Measurements from ENCODE around the gene UNC93B1. TPM values are rescaled to one million over a fixed set of nuclear protein-coding genes. Genes with fewer than 3 reads are reported as not detected.

Gene UNC93B1
- total RNA-seq, 1 donor from 2014 or later: 79.5 TPM

DNA sequence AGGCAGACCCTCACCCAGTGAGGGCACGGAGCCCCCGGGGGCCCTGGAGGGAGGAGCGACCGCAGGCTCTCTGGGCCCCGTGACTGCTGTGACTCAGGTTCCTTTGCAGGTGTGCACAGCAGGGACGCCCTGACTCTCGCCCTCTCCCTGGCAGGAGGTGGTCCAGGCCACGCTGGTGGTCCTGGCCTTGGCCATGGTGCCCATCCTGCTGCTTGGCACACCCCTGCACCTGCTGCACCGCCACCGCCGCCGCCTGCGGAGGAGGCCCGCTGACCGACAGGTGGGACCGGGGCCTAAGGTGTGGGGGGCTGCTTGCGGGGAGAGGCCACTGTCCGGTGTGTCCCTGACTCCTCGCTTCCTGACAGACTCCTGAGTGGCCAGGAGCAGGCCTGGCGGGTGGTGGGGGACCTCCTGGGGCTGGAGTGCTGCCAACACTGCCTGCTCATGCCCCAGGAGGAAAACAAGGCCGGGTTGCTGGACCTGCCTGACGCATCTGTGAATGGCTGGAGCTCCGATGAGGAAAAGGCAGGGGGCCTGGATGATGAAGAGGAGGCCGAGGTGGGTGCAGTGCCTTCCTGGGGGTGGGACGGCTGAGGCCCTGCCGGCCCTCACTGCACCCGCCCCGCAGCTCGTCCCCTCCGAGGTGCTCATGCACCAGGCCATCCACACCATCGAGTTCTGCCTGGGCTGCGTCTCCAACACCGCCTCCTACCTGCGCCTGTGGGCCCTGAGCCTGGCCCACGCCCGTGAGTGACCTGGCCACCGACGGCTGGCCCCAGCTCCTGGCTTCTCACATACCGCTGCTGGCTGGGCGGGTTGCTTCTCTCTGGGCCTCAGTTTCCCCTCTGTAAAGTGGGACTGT lies 45.8 kb upstream of the UNC93B1 start:
- H3K36me3 ChIP-seq: peaks cover 63% of the 10 kb centered on the region
- no peaks in the 10 kb centered on the region for H3K4me1 ChIP-seq
- H3K27ac ChIP-seq: no peak overlapping the region
- intact Hi-C loops (cut with DNase I): no loop called here
- H3K9me3 ChIP-seq: no peaks in the 10 kb centered on the region
- no peak for DNase-seq
- no peaks in the 10 kb centered on the region for H3K27me3 ChIP-seq
- TF ChIP-seq, protein P1, sequence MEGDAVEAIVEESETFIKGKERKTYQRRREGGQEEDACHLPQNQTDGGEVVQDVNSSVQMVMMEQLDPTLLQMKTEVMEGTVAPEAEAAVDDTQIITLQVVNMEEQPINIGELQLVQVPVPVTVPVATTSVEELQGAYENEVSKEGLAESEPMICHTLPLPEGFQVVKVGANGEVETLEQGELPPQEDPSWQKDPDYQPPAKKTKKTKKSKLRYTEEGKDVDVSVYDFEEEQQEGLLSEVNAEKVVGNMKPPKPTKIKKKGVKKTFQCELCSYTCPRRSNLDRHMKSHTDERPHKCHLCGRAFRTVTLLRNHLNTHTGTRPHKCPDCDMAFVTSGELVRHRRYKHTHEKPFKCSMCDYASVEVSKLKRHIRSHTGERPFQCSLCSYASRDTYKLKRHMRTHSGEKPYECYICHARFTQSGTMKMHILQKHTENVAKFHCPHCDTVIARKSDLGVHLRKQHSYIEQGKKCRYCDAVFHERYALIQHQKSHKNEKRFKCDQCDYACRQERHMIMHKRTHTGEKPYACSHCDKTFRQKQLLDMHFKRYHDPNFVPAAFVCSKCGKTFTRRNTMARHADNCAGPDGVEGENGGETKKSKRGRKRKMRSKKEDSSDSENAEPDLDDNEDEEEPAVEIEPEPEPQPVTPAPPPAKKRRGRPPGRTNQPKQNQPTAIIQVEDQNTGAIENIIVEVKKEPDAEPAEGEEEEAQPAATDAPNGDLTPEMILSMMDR (IDR thresholded peaks at IDR 0.05): no peak
- H3K4me3 ChIP-seq: no peak overlapping the region
- no peak for ATAC-seq

DNA sequence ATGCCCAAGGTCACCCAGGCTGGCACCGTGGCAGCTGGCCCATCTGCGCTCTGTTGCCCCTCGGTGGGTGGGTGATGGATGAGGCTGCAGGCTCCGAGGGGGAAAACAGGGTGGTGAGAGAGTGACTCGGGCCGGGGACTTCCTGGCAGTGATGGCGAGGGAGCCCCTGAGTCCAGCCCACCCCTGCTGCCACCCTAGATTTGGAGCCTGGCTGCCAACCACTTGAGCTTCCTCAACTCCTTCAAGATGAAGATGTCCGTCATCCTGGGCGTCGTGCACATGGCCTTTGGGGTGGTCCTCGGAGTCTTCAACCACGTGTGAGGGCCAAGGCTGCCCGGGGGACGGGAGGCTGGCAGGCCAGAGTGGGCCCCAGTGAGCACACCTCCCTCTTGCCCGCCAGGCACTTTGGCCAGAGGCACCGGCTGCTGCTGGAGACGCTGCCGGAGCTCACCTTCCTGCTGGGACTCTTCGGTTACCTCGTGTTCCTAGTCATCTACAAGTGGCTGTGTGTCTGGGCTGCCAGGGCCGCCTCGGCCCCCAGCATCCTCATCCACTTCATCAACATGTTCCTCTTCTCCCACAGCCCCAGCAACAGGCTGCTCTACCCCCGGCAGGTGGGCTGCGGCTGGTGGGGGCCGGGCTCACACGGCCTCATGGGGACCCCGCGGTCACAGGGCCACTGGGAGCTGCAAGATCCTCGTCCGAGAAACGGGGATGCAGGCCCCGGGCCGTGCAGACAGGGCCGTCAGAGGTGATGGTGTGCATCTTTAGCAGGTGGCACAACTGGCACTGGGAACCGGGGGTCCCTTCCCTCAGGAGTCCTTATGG lies 45.0 kb upstream of the UNC93B1 start:
- Histone ChIP-seq H3K4me1 (no peaks in the 10 kb centered on the region), H3K9me3 (no peaks in the 10 kb centered on the region), H3K36me3 (peaks cover 72% of the 10 kb centered on the region), H3K27ac (no peak overlapping the region), H3K27me3 (no peaks in the 10 kb centered on the region), H3K4me3 (no peak overlapping the region)
- ATAC-seq: no peak
- DNase-seq: peak; percentile 62
- TF ChIP-seq, protein P1 (IDR thresholded peaks at IDR 0.05): no peak
- intact Hi-C loops (cut with DNase I): no loop called here

DNA sequence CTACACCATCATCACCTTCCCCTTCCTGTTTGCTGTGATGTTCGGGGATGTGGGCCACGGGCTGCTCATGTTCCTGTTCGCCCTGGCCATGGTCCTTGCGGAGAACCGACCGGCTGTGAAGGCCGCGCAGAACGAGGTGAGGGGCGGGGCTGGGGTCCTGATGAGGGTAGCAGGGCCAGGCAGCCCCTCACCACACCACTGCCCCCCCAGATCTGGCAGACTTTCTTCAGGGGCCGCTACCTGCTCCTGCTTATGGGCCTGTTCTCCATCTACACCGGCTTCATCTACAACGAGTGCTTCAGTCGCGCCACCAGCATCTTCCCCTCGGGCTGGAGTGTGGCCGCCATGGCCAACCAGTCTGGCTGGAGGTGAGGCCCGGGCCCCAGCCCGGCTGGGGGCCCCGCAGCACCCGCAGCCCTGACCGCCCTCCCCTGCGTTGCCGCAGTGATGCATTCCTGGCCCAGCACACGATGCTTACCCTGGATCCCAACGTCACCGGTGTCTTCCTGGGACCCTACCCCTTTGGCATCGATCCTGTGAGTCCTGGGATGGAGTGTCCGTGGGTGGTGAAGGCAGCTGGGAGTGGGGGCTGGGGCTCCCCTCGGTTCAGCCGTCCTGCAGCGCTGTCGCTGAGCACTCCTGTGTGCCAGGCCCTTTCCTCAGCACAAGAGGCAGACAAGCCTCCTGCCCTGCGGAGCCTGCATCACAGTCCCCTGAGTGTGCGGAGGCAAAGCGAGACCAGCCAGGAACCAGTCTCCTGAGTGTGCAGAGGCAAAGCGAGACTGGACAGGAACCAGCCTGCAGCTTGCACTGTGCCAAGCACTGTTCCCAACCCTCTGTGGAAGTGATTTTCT lies 43.8 kb upstream of the UNC93B1 start:
- Histone ChIP-seq H3K36me3 (peaks cover 78% of the 10 kb centered on the region), H3K27me3 (no peaks in the 10 kb centered on the region), H3K9me3 (no peaks in the 10 kb centered on the region), H3K27ac (no peak overlapping the region), H3K4me3 (no peak overlapping the region), H3K4me1 (no peaks in the 10 kb centered on the region)
- ATAC-seq (no peak), DNase-seq (peak; percentile 64)
- intact Hi-C loops (cut with DNase I): no loop called here
- TF ChIP-seq, protein P1 (IDR thresholded peaks at IDR 0.05): no peak

DNA sequence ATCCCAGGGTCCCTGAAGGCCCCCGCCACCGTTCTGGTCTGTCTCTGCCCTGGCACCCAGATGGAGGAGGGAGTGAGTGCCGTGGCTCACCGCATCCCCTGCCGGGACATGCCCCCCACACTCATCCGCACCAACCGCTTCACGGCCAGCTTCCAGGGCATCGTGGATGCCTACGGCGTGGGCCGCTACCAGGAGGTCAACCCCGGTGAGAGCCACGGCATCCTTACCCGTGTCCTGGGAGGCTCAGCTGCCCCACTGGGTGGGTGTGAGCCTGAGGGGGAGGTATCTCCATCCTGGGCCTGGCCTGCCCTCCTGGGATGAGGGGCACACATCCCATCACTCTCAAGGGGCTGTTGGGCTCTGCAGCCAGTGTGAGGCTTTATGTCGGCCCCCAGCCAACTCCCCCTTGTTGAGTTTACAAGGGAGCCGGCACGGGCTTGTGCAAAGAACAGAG lies 41.0 kb upstream of the UNC93B1 start:
- TF ChIP-seq, protein P1 (IDR thresholded peaks at IDR 0.05): no peak
- Histone ChIP-seq H3K9me3 (no peaks in the 10 kb centered on the region), H3K27ac (no peak overlapping the region), H3K4me3 (no peak overlapping the region), H3K27me3 (no peaks in the 10 kb centered on the region), H3K4me1 (peaks cover 10% of the 10 kb centered on the region), H3K36me3 (peaks cover 56% of the 10 kb centered on the region)
- intact Hi-C loops (cut with DNase I): no loop called here
- DNase-seq (peak; percentile 62), ATAC-seq (no peak)

DNA sequence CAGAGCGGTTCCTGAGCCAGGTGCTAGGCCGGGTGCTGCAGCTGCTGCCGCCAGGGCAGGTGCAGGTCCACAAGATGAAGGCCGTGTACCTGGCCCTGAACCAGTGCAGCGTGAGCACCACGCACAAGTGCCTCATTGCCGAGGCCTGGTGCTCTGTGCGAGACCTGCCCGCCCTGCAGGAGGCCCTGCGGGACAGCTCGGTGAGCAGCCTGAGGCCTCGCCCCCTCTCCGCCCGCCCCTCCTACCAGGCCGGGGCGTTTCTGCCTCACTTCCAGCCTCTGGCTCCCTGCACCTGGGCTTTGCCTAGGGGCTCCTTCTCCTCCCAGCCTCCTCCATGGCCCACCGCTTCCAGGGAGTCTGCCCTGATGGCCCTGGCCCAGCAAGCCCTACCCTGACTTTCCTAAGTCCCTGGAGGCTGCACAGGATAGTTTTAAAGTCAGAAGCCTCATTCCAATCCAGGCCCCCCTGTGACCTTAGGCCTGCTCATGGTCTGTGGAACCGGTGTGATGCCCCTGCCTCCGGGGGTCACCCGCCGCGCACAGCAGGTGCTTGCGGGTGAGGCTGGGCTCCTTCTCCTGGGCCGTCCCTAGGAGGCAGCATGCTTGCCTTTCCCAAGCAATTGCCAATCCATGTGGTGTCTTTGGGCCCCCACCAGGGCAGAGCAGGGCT lies 40.4 kb upstream of the UNC93B1 start:
- intact Hi-C loops (cut with DNase I): no loop called here
- ATAC-seq: no peak
- no peak for DNase-seq
- Histone ChIP-seq H3K9me3 (no peaks in the 10 kb centered on the region), H3K27ac (no peak overlapping the region), H3K36me3 (peaks cover 50% of the 10 kb centered on the region), H3K4me1 (peaks cover 17% of the 10 kb centered on the region), H3K4me3 (no peak overlapping the region), H3K27me3 (no peaks in the 10 kb centered on the region)
- TF ChIP-seq, protein P1 (IDR thresholded peaks at IDR 0.05): no peak
